HG03575 (cell line): ENCODE data around the gene EMP3.
"Not testable (repeated sequence)": the region's sequence is repeated elsewhere in the genome, so short reads cannot be mapped to it uniquely, and the experiment has no call there.

Experiments
- ATAC-seq: cut with Tn5 transposase; IDR thresholded peaks from one replicate; pipeline ENCODE4 v1.9.1; 2021; ENCODE audit not compliant: unreplicated experiment, insufficient number of reproducible peaks, low FRiP score; ENCODE audit errors: extremely low read depth

EMP3 gene

GRCh38 chr19:48311384-48311783 is 14.0 kb upstream of the EMP3 start:
- ATAC-seq: no peak

GRCh38 chr19:48315712-48316111 is 9.6 kb upstream of the EMP3 start:
- no peak for ATAC-seq

DNA sequence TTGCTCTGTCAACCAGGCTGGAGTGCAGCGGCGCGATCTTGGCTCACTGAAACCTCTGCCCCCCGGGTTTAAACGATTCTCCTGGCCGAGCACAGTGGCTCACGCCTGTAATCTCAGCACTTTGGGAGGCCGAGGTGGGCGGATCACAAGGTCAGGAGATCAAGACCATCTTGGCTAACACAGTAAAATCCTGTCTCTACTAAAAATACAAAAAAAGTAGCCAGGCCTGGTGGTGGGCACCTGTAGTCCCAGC is 7.7 kb upstream of the EMP3 start:
- ATAC-seq: not testable (repeated sequence)

DNA sequence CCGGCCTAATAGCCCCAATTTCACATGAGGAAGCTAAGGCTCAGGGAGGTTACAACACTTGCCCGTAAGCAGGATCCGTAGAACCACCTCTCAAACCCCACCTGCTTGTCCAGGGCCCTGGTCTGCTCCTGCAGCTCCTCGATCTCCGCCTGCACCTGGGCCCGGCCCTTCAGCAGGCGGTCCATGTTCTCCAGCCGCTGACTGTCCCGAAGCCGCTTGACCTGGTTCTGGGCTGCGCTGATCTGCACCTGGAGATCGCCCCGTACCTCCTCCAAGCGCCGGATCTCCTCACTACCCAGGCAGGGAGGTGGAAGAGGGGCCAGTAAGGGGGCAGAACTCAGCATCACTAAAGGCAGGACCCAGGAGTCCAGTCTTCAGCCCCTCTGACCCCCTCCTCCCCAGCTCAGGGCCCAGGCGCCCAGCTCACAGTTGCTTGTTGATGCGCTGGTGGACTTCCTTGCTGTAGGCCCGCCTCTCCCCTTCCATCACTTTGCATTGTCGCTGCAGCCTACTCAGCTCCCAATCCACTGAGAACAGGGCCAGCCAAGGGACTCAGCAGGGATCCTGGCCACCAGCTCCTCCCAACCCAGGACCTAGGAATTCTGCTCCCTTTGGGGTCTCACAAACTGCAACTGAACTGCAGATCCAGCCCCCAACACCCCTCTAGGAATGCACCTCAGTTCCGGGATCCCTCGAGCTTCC is 6.9 kb upstream of the EMP3 start:
- no peak for ATAC-seq

DNA sequence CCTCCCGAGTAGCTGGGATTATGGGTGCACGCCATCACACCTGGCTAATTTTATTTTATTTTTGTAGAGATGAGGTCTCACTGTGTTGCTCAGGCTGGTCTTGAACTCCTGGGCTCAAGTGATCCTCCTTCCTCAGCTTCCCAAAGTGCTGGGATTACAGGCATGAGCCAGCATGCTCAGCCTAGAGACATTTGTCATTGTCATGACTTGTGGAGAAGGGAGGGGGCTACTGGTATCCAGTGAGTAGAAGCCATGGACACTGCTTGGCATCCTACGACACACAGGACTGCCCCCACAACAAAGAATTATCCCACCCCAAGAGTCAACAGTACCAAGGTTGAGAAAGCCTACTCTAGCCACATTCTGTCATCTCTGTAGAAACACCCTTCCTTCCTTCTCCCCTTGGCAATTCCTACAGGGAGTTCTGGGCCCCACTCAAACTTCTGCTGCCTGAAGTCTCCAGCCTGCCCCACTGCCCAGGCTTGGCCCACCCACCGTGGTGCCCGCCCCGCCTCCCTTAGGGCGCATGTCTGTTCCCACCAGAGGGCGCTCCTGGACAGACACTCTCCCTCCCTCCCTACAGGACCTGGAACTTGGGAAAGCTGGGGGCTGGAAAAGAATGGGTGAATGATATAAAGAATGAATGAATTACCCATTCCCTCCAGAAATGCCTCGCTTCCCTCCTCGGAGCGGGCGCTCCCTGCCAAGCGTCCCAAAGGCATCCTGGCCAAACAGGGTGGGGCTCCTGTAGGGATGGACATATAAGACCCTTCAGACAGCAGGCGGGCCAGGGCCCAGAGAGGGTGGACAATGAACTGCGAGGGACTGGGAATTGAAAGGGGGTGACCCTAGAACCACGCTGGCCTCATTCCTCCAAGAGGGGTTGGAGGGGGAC is 5.5 kb upstream of the EMP3 start:
- ATAC-seq: no peak

DNA sequence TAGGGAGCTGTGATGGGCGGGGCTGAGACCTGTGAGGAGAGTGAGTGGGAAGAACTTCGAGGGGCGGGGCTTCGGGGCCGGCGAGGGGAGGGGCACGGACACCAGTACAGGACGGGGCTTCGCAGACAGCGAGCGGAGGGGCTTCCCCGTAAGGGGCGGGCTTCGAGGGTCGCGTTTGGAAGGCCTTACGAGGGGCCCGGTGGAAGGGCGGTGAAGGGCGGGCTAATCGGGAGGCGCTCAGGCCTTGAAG is 4.1 kb upstream of the EMP3 start:
- no peak for ATAC-seq

DNA sequence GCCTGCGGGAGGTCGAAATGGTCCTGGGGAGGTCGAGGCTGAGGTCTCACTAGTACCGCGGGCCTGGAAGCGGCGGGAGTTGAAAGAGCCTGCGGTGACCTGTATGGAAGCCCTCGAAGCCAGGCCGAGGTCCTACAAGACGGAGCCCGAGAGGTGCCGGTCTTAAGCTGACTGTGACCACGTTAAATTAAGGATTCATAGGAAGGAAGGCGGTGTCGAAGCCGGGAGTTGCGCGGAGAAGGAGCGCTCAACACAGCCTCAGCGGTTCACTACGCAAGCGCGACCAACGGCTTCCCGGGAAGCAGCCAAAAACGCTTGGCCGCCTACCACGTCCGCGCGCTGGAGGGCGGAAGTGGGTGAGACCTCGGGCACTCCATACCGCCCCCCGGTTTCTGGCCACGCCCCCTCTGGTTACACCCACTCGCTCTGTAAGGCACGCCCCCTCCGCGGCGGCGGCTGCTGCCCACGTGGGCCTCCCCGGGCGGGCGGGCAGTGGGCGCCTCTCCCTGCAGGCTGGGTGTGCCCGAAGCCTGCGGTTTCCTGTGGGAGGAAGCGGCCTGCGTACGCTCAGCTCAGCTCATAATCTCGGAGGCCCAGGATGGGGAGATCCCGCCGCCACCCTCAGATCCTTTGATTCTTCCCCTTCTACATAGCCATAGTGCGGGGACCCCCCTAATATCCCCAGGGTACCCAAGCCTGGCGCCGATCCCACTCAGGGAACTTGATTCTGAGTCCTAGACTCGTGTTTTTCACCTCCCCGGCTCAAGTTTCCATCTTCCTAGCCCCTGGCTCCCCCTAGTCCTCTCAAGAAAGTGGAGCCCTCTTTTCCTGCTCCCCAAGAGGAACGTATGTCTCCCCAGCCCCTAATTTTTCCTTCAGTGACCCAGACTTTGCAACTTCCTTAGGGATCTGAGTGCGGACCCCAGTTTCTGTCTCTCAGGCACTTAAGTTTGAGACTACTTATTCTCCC is 3.4 kb upstream of the EMP3 start:
- peak; percentile 26 for ATAC-seq

DNA sequence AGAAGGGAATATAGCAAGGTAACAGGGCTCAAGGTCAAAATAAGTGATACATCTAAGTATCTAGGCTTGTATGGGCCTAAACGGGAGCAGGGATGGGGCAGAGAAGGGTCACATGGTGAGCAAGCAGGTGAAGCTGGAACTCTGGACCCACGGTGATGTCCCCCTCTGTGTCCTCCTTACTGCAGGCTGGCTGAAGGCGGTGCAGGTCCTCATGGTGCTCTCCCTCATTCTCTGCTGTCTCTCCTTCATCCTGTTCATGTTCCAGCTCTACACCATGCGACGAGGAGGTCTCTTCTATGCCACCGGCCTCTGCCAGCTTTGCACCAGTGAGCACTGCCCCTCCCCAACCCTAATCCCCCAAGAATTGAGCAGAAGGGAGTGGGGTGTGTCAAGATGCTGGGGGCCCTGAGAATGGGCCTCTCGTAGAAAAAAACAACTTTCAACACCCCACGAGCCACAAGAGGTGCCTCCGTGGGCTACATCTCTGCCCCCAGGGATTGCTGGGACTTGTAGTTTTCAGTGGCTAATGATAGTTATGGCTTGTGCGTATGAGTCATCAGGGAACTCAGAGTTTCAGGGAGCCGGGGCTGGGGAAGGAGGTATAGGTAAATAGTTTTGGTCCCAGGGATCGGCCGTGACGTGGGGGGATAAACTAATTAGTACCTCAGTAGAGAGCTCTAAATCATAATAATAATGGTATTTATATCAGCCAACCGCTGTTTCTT is 4.0 kb downstream of the EMP3 start:
- no peak for ATAC-seq

- no peak for ATAC-seq
Observed at GRCh38 chr19:48330012-48330681, 4.8 kb downstream of the EMP3 start.

GRCh38 chr19:48332351-48332661 is 7.0 kb downstream of the EMP3 start:
- ATAC-seq: no peak

DNA sequence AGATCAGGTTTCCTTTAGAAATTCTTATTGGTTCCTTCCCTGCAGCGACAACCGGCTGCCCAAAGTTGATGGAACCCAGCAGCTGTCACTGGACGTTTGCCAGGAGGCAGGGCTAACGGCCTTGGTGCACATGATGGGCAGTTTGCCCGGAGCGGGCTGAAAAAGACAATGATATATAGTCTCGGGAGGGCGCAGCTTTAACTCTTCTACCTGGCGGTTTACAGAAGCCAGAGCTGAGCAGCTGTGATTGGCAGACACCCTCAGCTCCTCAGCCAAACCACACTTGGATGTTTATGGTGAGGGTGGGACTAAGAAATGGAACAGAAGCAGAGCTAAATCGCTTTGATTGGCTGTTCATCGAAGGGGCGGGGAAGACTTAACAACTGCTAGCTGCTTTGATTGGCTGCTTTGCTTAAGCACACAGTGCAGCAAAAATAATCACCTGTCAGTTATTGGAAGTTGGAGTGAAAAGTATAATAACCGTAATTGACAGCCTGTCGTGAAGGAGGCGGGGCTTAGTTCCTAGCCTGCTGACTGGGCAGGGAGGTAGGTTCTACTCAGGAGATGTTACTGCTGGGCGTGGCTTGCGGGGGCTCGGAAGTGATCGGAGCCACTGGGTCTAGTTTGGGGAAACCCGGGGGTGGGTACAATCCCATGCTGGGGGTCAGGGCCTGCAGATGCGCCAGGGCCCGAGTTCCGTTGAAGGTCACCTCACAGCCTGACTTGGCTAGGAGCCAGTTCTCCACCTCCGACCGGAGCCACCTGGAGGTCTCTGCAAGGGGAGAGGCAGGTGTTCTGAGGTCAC is 7.5 kb downstream of the EMP3 start:
- ATAC-seq: peak; percentile 53

GRCh38 chr19:48333467-48334384 is 8.4 kb downstream of the EMP3 start:
- no peak for ATAC-seq

GRCh38 chr19:48338253-48338755 is 13.0 kb downstream of the EMP3 start:
- no peak for ATAC-seq

- ATAC-seq: no peak
Observed at GRCh38 chr19:48338802-48339503, 13.6 kb downstream of the EMP3 start.

DNA sequence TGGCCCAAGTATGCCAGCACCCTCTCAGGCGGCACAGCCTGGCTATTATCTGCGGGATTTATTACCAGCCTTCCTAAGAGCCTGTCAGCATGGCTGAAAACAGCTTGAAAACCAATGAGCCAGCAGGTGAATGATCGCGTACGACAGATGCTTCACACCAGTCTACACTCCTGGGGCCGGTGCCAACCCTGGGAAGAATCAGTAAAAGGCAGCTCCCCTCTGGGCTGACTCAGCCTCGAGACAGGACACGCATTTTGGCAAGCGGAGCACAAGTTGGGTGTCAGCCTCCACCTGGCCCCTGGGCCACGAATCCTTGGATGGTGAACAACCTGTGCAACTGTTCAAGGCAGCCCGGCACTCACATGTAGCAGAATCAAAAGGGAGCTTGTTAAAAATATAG is 15.6 kb downstream of the EMP3 start:
- ATAC-seq: no peak
